WTC11 (cell line): ENCODE measurements around the gene FYN.

Experiments used
- ATF3 ChIP-seq: sonication (generic); formaldehyde crosslinking; conservative IDR thresholded peaks from 2 replicates; pipeline ENCODE4 v1.8.1; 2022; ENCODE audit warnings: mild to moderate bottlenecking, missing genetic modification reagents
- CREM ChIP-seq: sonication (generic); formaldehyde crosslinking; IDR thresholded peaks from 2 replicates; pipeline ENCODE4 v1.8.1; 2022; ENCODE audit warnings: mild to moderate bottlenecking, missing genetic modification reagents, moderate library complexity
- CTCF ChIP-seq: fragments of 200-600 bp; IDR thresholded peaks from 2 replicates; pipeline ENCODE4 v1.8.0; 2022; ENCODE audit warnings: antibody characterized with exemption
- E2F1 ChIP-seq: sonication (generic); formaldehyde crosslinking; IDR thresholded peaks from 2 replicates; pipeline ENCODE4 v1.8.0; 2022; ENCODE audit warnings: mild to moderate bottlenecking, missing genetic modification reagents

GRCh38 chr6:111770263-111771093 lies 102.8 kb downstream of the FYN start:
- TF ChIP-seq E2F1 (CRISPR knock-in tag) (no peak), ATF3 (CRISPR knock-in tag) (no peak), CTCF (no peak), CREM (CRISPR knock-in tag) (no peak)
